ENCODE data around the gene SH3D19. TPM values are rescaled to one million over a fixed set of nuclear protein-coding genes. Genes with fewer than 3 reads are reported as not detected.

The SH3D19 gene
- total and polyA plus RNA-seq, 7 donors, result 31.4 to 195 (median 105) TPM

DNA sequence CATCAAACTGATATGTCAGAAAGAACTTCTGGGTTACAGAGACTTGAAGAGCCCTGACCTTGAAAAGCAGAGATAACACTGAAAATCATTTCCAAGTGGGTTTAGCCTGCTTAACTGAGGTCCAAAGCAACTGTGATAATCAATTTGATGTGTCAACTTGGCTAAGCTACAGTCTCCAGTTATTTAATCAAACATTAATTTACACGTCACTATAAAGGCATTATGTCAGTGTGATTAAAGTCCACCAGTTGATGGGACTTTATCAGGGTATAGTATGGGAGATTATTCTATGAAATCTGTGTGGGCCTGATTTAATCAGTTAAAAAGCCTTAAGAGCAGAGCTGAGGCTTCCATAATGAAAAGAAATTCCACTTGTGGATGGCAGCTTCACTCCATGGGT is 117.5 kb downstream of the SH3D19 start:
- intact Hi-C loops (cut with DNase I), result no loop called here
- TF ChIP-seq POLR2AphosphoS5 (IDR thresholded peaks at IDR 0.05), result no peak
- no peak for TF ChIP-seq CTCF (IDR thresholded peaks at IDR 0.05)
- no peak for TF ChIP-seq POLR2A (IDR thresholded peaks at IDR 0.05)
- no peak for TF ChIP-seq EP300 (IDR thresholded peaks at IDR 0.05)
- H3K4me1 ChIP-seq, result peaks cover 0 to 41% (median 37%) of the 10 kb centered on the region in 4 donors
- no peak overlapping the region for H3K4me3 ChIP-seq
- no peaks in the 10 kb centered on the region for H3K9me3 ChIP-seq
- H3K36me3 ChIP-seq, result no peaks in the 10 kb centered on the region
- no peak overlapping the region for H3K27ac ChIP-seq
- no peaks in the 10 kb centered on the region for H3K27me3 ChIP-seq
- DNase-seq, result no peak
- WGBS, 2 donors, result 30 to 78% methylated on average over 1 of the region's 1 CpG

GRCh38 chr4:151207186-151207585 is 118.2 kb downstream of the SH3D19 start:
- 84% methylated on average over 1 of the region's 1 CpG for WGBS, 2 donors
- peaks cover 0 to 48% (median 43%) of the 10 kb centered on the region in 4 donors for H3K4me1 ChIP-seq
- no peaks in the 10 kb centered on the region for H3K36me3 ChIP-seq
- H3K27ac ChIP-seq, result peak overlapping the region in 3 of 4 donors; percentile 5 to 38 (median 21)
- TF ChIP-seq CTCF (IDR thresholded peaks at IDR 0.05) (no peak), POLR2A (IDR thresholded peaks at IDR 0.05) (no peak)
- H3K27me3 ChIP-seq, result no peaks in the 10 kb centered on the region
- no peak overlapping the region for H3K4me3 ChIP-seq
- H3K9me3 ChIP-seq, result no peaks in the 10 kb centered on the region
- intact Hi-C loops (cut with DNase I), result no loop called here
- DNase-seq, result no peak

DNA sequence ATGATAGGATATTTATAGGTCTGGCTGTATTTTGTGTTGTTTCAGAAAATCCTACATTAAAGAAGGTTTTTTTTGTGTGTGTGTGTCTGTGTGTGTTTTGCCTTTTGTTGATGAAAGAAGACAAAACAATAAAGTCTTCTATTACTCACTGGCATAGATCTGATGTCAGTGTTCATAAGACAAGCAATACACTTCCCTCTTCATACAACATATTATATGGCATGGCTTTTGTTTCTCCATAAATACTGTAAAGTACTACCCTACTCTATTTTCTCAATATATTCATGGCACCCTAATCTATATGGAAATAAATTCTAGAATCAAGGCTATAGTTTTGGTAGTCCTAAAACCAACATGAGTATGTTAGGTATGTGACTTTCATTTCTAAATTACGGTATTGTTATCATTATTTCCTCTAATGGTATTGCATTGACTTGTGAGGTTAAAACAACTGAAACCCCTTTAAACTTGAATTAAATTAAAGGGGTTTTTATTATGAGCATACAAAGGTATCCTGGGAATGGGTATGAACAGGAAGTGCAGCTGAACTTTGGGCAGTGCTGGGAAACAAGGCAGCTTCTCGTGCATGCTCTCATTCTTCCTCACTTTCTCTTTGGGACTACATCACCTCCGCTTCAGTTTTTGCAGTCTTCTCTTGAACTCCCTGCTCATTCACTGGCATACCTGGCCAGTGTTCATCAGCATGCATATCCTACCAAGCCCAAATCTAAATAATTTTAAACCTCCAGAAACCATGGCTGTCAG is 119.0 kb downstream of the SH3D19 start:
- intact Hi-C loops (cut with DNase I), result no loop called here
- Histone ChIP-seq H3K27ac (peak overlapping the region; percentile 1 to 50 (median 32)), H3K36me3 (no peaks in the 10 kb centered on the region), H3K4me3 (no peak overlapping the region), H3K9me3 (no peaks in the 10 kb centered on the region), H3K27me3 (no peaks in the 10 kb centered on the region), H3K4me1 (peaks cover 0 to 49% (median 44%) of the 10 kb centered on the region in 4 donors)
- WGBS, 2 donors, result 38 to 63% methylated on average over 3 of the region's 3 CpGs
- DNase-seq, result no peak
- TF ChIP-seq CTCF (IDR thresholded peaks at IDR 0.05) (no peak), POLR2AphosphoS5 (IDR thresholded peaks at IDR 0.05) (no peak), EP300 (IDR thresholded peaks at IDR 0.05) (no peak), POLR2A (IDR thresholded peaks at IDR 0.05) (no peak)

GRCh38 chr4:151205722-151206121 is 119.7 kb downstream of the SH3D19 start:
- Histone ChIP-seq H3K27ac (peak overlapping the region in 3 of 4 donors; percentile 1 to 50 (median 25)), H3K36me3 (no peaks in the 10 kb centered on the region), H3K27me3 (no peaks in the 10 kb centered on the region), H3K9me3 (no peaks in the 10 kb centered on the region), H3K4me3 (no peak overlapping the region), H3K4me1 (peaks cover 0 to 49% (median 44%) of the 10 kb centered on the region in 4 donors)
- no peak for DNase-seq
- WGBS, 2 donors, result 61 to 71% methylated on average over 1 of the region's 1 CpG
- no peak for TF ChIP-seq CTCF (IDR thresholded peaks at IDR 0.05)
- no peak for TF ChIP-seq EP300 (IDR thresholded peaks at IDR 0.05)
- intact Hi-C loops (cut with DNase I), result no loop called here
